ENCODE data around the gene INPP5J.

DNA sequence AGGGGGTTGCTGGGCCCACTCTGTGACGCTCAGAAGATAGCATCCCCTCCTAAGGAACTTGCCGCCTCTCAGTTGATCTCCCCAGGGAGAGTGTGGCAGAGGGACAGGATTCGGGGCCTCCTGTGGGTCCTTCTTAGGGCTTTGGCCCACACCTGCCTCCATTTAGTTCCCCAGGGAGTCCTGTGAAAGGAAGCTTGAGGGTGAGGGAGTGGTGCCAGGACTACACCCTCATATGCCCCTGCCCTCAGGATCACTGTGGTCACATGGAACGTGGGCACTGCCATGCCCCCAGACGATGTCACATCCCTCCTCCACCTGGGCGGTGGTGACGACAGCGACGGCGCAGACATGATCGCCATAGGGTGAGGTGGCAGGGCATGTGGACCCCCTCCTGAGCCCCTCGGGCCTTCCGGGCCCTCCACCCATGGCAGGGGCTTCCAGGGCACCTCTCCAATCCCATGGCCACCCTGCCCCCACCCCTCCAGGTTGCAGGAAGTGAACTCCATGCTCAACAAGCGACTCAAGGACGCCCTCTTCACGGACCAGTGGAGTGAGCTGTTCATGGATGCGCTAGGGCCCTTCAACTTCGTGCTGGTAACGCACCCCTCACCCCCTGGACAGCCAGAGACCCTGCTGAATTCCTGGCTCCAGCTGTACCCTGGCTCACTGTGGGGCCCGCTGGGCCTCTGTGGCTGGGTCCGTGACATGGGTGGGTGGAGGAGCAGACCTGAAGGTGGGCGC, 3.5 kb downstream of the INPP5J start:
- TF ChIP-seq CTCF (IDR thresholded peaks at IDR 0.05 in 2 of 3, conservative IDR thresholded peaks at IDR 0.05 in 1 of 3; ENCODE audit: control insufficient read depth in 2 of 3, extremely low read depth in 1 of 3, insufficient read depth in 1 of 3, low read depth in 3 of 3, low read length in 3 of 3) (no peak), FOS (IDR thresholded peaks at IDR 0.05; ENCODE audit: borderline replicate concordance, extremely low read depth, insufficient read length) (no peak), CEBPB (IDR thresholded peaks at IDR 0.05; ENCODE audit: borderline replicate concordance in 1 of 2, low read depth in 2 of 2, low read length in 2 of 2) (no peak), BHLHE40 (IDR thresholded peaks at IDR 0.05; ENCODE audit: borderline replicate concordance in 1 of 2, low read depth in 2 of 2, low read length in 1 of 2) (no peak), GATAD2B (conservative IDR thresholded peaks at IDR 0.05; ENCODE audit: low read depth) (no peak), DPF2 (IDR thresholded peaks at IDR 0.05) (no peak), IKZF2 (IDR thresholded peaks at IDR 0.05) (no peak), YY1 (IDR thresholded peaks at IDR 0.05; ENCODE audit: low read depth, low read length) (no peak), FOXM1 (IDR thresholded peaks at IDR 0.05; ENCODE audit: low read depth, low read length) (no peak), CHD2 (IDR thresholded peaks at IDR 0.05; ENCODE audit: borderline replicate concordance, low read depth, low read length) (no peak), POLR2A (IDR thresholded peaks at IDR 0.05; ENCODE audit: low read depth, low read length) (no peak), EZH2 (IDR thresholded peaks at IDR 0.05; ENCODE audit: borderline replicate concordance, control insufficient read depth, low read depth, low read length) (no peak), CREB1 (IDR thresholded peaks at IDR 0.05; ENCODE audit: low read depth) (no peak)
- TF ChIP-seq, protein P1, sequence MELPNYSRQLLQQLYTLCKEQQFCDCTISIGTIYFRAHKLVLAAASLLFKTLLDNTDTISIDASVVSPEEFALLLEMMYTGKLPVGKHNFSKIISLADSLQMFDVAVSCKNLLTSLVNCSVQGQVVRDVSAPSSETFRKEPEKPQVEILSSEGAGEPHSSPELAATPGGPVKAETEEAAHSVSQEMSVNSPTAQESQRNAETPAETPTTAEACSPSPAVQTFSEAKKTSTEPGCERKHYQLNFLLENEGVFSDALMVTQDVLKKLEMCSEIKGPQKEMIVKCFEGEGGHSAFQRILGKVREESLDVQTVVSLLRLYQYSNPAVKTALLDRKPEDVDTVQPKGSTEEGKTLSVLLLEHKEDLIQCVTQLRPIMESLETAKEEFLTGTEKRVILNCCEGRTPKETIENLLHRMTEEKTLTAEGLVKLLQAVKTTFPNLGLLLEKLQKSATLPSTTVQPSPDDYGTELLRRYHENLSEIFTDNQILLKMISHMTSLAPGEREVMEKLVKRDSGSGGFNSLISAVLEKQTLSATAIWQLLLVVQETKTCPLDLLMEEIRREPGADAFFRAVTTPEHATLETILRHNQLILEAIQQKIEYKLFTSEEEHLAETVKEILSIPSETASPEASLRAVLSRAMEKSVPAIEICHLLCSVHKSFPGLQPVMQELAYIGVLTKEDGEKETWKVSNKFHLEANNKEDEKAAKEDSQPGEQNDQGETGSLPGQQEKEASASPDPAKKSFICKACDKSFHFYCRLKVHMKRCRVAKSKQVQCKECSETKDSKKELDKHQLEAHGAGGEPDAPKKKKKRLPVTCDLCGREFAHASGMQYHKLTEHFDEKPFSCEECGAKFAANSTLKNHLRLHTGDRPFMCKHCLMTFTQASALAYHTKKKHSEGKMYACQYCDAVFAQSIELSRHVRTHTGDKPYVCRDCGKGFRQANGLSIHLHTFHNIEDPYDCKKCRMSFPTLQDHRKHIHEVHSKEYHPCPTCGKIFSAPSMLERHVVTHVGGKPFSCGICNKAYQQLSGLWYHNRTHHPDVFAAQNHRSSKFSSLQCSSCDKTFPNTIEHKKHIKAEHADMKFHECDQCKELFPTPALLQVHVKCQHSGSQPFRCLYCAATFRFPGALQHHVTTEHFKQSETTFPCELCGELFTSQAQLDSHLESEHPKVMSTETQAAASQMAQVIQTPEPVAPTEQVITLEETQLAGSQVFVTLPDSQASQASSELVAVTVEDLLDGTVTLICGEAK (IDR thresholded peaks at IDR 0.05; ENCODE audit: borderline replicate concordance), result no peak

Data from GM12878 (cell line).